Measurements from ENCODE around the gene PKP1. TPM values are rescaled to one million over a fixed set of nuclear protein-coding genes. Genes with fewer than 3 reads are reported as not detected.

PKP1 gene
- total RNA-seq, 4 donors from 2014 or later, result 0.27 to 12.8 (median 4.0) TPM

- H3K4me3 ChIP-seq, result no peak overlapping the region
- no peak for TF ChIP-seq CTCF (IDR thresholded peaks at IDR 0.05)
- TF ChIP-seq EP300 (IDR thresholded peaks at IDR 0.05), result no peak
- no peak for TF ChIP-seq POLR2AphosphoS5 (IDR thresholded peaks at IDR 0.05)
- no peak for TF ChIP-seq POLR2A (IDR thresholded peaks at IDR 0.05)
- ATAC-seq, result no peak
These were observed 8.6 kb downstream of the PKP1 start for GRCh38 chr1:201291916-201292315.

GRCh38 chr1:201294876-201295275 lies 11.6 kb downstream of the PKP1 start:
- H3K9me3 ChIP-seq, result no peaks in the 10 kb centered on the region
- H3K4me3 ChIP-seq, result no peak overlapping the region
- no peak overlapping the region for H3K27ac ChIP-seq
- 92 to 93% methylated on average over 2 of the region's 2 CpGs for WGBS, 2 donors (ENCODE audit: low coverage in 1 of 2)
- no peak for TF ChIP-seq POLR2AphosphoS5 (IDR thresholded peaks at IDR 0.05)
- no peak for TF ChIP-seq EP300 (IDR thresholded peaks at IDR 0.05)
- no peak for TF ChIP-seq POLR2A (IDR thresholded peaks at IDR 0.05)
- TF ChIP-seq CTCF (IDR thresholded peaks at IDR 0.05), result no peak
- H3K27me3 ChIP-seq, result peaks cover 50% of the 10 kb centered on the region
- H3K36me3 ChIP-seq, result no peaks in the 10 kb centered on the region
- ATAC-seq, result no peak
- H3K4me1 ChIP-seq, result no peaks in the 10 kb centered on the region

More at GRCh38 chr1:201291916-201292315, 8.6 kb downstream of the PKP1 start:
- Histone ChIP-seq H3K27ac (no peak overlapping the region), H3K36me3 (no peaks in the 10 kb centered on the region), H3K4me1 (no peaks in the 10 kb centered on the region), H3K9me3 (no peaks in the 10 kb centered on the region), H3K27me3 (peaks cover 38% of the 10 kb centered on the region)
- WGBS, 2 donors (ENCODE audit: low coverage in 1 of 2), result 80% methylated on average over 3 of the region's 8 CpGs; no CpG with 5 or more reads in 1 of the 2 donors

- 70 to 79% methylated on average over 3 to 4 of the region's 4 CpGs for WGBS, 2 donors (ENCODE audit: low coverage in 1 of 2)
- Histone ChIP-seq H3K4me3 (no peak overlapping the region), H3K9me3 (no peaks in the 10 kb centered on the region), H3K27me3 (peaks cover 50% of the 10 kb centered on the region), H3K27ac (no peak overlapping the region), H3K36me3 (no peaks in the 10 kb centered on the region), H3K4me1 (no peaks in the 10 kb centered on the region)
- TF ChIP-seq EP300 (IDR thresholded peaks at IDR 0.05) (no peak), CTCF (IDR thresholded peaks at IDR 0.05) (no peak), POLR2A (IDR thresholded peaks at IDR 0.05) (no peak), POLR2AphosphoS5 (IDR thresholded peaks at IDR 0.05) (no peak)
- no peak for ATAC-seq
These were observed 12.0 kb downstream of the PKP1 start for GRCh38 chr1:201295346-201295745.

GRCh38 chr1:201295861-201296260 lies 12.6 kb downstream of the PKP1 start:
- Histone ChIP-seq H3K36me3 (no peaks in the 10 kb centered on the region), H3K4me1 (no peaks in the 10 kb centered on the region), H3K27ac (no peak overlapping the region), H3K4me3 (no peak overlapping the region), H3K27me3 (peaks cover 51% of the 10 kb centered on the region), H3K9me3 (no peaks in the 10 kb centered on the region)
- TF ChIP-seq POLR2AphosphoS5 (IDR thresholded peaks at IDR 0.05) (no peak), POLR2A (IDR thresholded peaks at IDR 0.05) (no peak), CTCF (IDR thresholded peaks at IDR 0.05) (no peak), EP300 (IDR thresholded peaks at IDR 0.05) (no peak)
- no peak for ATAC-seq
- 83 to 86% methylated on average over 1 to 2 of the region's 3 CpGs for WGBS, 2 donors (ENCODE audit: low coverage in 1 of 2)

GRCh38 chr1:201296352-201296751 lies 13.0 kb downstream of the PKP1 start:
- TF ChIP-seq EP300 (IDR thresholded peaks at IDR 0.05) (no peak), CTCF (IDR thresholded peaks at IDR 0.05) (no peak), POLR2A (IDR thresholded peaks at IDR 0.05) (no peak), POLR2AphosphoS5 (IDR thresholded peaks at IDR 0.05) (no peak)
- no peak for ATAC-seq

More at GRCh38 chr1:201296352-201296751, 13.0 kb downstream of the PKP1 start:
- Histone ChIP-seq H3K9me3 (no peaks in the 10 kb centered on the region), H3K27ac (no peak overlapping the region), H3K27me3 (peaks cover 54% of the 10 kb centered on the region), H3K4me3 (no peak overlapping the region), H3K36me3 (no peaks in the 10 kb centered on the region), H3K4me1 (no peaks in the 10 kb centered on the region)
- 76 to 83% methylated on average over 4 of the region's 4 CpGs for WGBS, 2 donors (ENCODE audit: low coverage in 1 of 2)
